GM19395 (cell line): ENCODE results near the gene FHOD1.

ENCODE experiments used
- ATAC-seq: cut with Tn5 transposase; IDR thresholded peaks from one replicate; pipeline ENCODE4 v1.9.1; 2021; ENCODE audit warnings: mild to moderate bottlenecking, moderate library complexity; ENCODE audit not compliant: unreplicated experiment

FHOD1 gene

GRCh38 chr16:67236563-67237395 is 10.5 kb downstream of the FHOD1 start:
- no peak for ATAC-seq

DNA sequence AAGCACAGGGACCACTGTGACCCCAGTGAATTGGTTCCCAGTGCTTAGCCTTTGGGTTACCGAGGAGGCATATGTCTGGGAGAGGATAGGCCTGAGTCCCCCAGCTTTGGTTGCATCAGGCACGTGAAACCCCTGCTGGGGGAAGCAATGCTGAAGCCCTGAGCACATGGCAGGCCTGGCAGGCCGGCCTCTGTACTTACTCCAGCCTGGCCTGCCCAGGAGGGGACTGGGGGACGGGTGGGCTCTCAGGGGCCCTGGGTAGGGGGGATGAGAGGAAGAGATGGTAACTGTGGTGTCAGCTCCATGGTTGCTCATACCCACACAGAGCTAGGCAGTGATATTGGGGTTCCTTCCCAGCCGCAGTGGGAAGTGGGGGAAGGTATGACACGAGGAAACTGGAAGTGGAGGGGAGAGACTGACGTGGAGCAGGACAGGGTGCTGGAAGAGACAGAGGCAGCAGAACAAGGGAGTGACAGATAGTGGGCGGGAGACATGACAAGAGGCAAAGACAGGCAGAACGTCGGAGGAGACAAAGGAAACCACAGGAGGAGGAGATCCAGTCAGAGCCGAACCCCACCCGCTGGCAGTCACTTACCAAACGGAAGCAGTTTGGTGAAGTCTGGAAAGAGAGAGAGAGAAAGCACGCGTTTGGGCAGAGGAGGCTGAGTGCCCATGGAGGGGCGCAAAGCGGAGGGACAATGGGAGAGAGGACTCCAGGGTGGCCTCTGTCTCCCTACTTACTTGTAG is 11.3 kb downstream of the FHOD1 start:
- no peak for ATAC-seq

- no peak for ATAC-seq
Measured at GRCh38 chr16:67234180-67234597, 13.1 kb downstream of the FHOD1 start.

GRCh38 chr16:67233596-67233995 is 13.7 kb downstream of the FHOD1 start:
- ATAC-seq: no peak

- no peak for ATAC-seq
Measured at GRCh38 chr16:67230809-67231660, 16.2 kb downstream of the FHOD1 start.

GRCh38 chr16:67229906-67230808 is 17.1 kb downstream of the FHOD1 start:
- no peak for ATAC-seq

DNA sequence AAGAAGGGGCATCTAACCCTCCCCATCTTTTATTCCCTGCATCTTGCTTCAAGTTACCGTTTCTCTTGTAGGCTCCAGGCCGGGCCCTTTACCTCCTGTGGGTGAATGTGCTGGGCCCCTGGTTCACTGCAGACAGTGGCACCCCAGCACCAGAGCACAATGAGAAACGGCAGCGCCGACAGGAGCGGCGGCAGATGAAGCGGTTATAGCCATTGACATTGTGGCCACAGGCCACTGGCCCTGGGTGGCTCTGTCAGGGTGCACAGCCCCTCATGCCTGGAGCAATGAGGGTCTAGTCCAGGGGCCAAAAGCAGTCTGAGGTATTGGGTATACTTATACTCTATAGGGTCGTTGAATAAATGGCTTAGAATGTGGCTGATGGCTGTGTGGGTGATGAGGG is 18.4 kb downstream of the FHOD1 start:
- ATAC-seq: no peak

DNA sequence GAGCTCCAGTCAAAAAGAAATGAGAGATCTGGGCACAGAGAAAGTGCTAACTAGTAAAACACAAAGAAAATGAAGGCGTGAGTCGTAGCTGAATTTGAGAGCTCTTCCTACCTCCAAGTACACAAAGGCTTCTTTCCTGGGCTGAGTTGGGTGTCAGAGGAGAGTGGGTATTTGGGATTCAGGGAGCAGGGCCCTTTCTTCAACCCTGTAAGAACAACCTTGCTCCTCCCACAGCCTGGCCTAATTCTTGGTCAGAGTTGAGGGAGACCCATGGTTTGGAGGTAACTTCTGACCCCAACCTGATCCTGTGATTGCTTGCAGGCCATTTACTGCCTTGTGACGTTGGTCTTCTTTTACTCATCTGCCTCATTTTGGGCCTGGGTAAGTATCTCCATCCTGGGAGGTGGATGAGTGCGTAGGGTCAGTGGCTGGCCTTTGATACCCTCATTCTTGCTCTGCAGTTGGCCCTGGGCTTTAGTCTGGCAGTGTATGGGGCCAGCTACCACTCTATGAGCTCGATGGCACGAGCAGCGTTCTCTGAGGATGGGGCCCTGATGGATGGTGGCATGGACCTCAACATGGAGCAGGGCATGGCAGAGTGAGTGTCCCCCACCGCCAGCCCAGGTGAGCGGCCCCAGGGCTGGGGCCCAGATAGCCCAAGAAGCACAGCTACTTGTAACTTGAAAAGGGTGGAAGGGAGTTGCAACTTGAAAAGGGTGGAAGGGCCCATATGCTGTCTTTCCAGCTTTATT is 19.1 kb downstream of the FHOD1 start:
- ATAC-seq: no peak

DNA sequence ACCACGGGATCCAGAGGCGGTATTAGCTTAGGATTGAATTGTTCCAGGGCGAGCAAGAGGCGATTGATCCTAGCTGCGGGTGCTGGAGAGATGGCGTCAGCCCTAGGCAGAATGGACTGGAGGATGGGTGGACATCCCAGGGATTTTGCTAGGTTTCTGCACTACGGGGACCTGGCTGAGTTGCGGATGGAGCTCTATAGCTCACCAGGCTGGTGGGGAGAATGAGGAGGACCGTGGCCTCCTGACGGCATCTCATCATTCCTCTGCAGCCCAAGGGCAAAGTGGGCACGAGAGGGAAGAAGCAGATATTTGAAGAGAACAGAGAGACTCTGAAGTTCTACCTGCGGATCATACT is 19.7 kb downstream of the FHOD1 start:
- ATAC-seq: no peak

GRCh38 chr16:67226804-67227566 is 20.3 kb downstream of the FHOD1 start, which contains the start of gene TMEM208:
TMEM208 (plus strand) TSS chr16:67227130; CDS start chr16:67227219, 89 bp downstream.
- peak; percentile 89 for ATAC-seq

- no peak for ATAC-seq
Measured at GRCh38 chr16:67226295-67226803, 20.9 kb downstream of the FHOD1 start.

DNA sequence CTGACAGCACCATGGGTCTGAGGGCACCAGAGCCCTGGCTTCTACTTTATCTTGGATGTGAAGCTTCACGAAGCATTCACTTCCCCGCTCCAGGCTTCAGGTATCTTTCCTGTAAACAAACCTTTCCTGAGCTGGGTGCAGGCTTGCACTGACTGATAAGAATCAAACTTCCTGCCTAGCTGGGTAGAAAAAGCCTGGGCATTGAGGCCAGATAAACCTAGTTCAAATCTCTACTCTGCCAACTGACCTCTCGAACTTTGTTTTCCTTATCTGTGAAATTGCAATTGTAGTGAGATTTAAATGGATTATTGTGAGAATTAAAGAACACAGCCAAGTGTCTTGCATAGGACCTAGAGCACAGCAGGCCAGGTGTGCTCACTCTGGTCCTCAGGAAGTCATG is 23.3 kb downstream of the FHOD1 start:
- no peak for ATAC-seq

DNA sequence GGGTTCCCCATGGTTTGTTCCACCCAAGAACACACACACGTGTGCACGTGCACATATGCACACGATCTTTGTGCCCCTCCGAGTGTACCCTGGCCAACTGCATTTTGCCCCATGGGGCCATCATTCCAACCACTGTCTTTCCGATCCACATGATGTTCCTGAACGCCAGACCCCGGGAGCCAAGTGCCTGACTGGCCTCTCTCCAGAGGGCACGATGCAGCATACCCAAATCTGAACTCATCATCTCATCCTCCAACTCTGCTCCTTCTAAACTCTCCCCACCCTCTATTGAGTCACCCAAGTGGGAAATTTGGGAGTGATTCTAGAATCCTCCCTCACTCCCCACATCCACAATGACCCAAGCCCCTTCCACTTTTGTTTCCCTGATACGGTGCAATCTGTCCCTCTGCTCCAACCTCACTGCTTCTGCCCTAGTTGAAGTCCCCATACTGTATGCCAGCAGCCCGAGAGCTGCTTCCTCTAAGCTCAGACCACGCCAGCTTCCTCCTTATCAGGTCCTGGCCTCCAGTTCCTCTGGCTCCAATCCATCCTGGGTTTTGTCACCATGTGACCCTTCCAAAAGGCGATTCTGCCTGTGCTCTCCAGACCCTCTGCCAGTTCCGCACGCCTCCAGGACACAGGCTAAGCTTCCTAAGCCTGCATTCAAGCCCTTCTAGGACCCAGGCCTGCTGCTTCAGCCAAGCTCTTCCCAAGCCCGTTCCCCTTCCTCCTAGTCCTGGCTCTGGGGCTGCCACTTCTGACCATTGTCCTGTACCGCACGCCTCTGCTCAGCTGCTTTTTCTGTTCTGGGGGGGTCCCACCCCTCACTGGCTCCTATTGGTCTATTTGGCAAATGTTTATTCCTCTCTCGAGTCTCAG is 30.4 kb downstream of the FHOD1 start:
- ATAC-seq: no peak

- no peak for ATAC-seq
Measured at GRCh38 chr16:67215706-67216105, 31.6 kb downstream of the FHOD1 start.

DNA sequence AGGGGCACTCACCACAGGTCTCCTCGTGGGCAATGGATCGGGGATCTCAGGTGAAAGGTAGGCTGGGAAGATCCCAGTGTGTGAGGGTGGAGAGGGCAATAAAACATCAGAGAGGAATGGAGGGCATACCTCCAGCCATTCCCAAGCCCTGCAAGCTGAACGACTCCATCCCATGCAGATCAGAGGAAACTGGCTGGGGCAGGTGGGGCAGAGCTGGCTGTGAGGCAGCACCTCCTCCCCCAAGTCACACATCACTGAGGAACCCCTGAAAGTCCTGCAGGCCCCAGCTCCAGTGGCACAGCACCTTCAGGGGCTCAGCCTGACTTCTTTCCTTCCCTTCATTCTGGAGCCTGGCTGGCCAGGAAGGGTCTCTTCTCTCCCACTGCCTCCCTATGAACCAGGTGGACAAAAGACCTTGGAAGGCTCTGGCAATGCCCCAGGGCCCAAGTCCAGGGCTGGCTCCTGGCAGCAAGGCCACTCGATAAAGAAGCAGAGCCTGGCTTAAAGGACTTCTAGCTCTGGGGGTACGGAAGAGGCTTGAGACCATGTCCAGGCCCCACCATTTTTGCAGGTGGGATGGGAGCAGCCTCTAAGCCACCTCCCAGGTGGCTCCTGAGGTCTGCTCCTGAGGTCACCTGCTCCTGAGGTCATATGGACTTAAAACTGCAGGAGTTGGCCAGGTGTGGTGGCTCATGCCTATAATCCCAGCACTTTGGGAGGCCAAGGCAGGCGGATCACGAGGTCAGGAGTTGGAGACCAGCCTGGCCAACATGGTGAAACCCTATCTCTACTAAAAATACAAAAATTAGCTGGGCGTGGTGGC is 33.9 kb downstream of the FHOD1 start:
- no peak for ATAC-seq

- no peak for ATAC-seq
Measured at GRCh38 chr16:67212766-67213165, 34.5 kb downstream of the FHOD1 start.

GRCh38 chr16:67211674-67212073 is 35.6 kb downstream of the FHOD1 start:
- ATAC-seq: no peak
